GM18511 (cell line): Measurements from ENCODE around the gene NDUFB1.

Experiments
- ATAC-seq: cut with Tn5 transposase; IDR thresholded peaks from one replicate; pipeline ENCODE4 v1.9.1; 2021; ENCODE audit warnings: mild to moderate bottlenecking, moderate library complexity; ENCODE audit not compliant: unreplicated experiment

The NDUFB1 gene

GRCh38 chr14:92099802-92100201, 21.7 kb downstream of the NDUFB1 start:
- ATAC-seq, result no peak

DNA sequence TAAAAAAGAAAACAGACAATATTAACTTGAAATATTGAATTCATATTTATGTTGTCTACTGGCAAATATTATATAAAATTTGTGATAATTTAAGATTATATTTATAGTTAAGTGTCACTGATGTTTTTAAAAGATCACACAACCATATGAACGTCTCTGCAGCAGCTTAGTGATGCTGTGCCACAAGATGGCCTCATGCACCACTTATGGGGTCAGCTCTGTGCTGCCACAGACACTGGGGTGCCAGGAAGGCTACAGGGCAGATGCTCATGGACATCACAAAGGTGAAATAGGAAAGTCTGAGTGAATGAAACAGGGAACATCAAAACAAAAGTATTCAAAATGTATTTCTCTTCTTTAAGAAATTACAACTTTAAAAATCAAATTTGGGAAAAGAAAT, 28.2 kb downstream of the NDUFB1 start:
- no peak for ATAC-seq

- ATAC-seq, result no peak
Measured at GRCh38 chr14:92088494-92088893, 33.0 kb downstream of the NDUFB1 start.

GRCh38 chr14:92074555-92074954, 47.0 kb downstream of the NDUFB1 start:
- no peak for ATAC-seq
